Ovary (tissue), 3 donors: Measurements from ENCODE around the gene DELE1.

Experiments
- POLR2A ChIP-seq: fragments of 450-650 bp; IDR thresholded peaks from one replicate; pipeline ENCODE4 v1.6.1; 2017; ENCODE audit warnings: antibody characterized with exemption, mild to moderate bottlenecking, moderate library complexity
- TF ChIP-seq, protein P1 (sequence below), 3 donors: fragments of 450-650 bp in 2 of 3; fragments of 200-600 bp in 1 of 3; IDR thresholded peaks; one replicate each; pipeline versions ENCODE4 v1.5.1 to v1.8.0; 2016 to 2022; ENCODE audit warnings: antibody characterized with exemption in 3 of 3, mild to moderate bottlenecking in 1 of 3
- donor health status: DM: no; HTN: no; CAD: no.

- TF ChIP-seq, protein P1, sequence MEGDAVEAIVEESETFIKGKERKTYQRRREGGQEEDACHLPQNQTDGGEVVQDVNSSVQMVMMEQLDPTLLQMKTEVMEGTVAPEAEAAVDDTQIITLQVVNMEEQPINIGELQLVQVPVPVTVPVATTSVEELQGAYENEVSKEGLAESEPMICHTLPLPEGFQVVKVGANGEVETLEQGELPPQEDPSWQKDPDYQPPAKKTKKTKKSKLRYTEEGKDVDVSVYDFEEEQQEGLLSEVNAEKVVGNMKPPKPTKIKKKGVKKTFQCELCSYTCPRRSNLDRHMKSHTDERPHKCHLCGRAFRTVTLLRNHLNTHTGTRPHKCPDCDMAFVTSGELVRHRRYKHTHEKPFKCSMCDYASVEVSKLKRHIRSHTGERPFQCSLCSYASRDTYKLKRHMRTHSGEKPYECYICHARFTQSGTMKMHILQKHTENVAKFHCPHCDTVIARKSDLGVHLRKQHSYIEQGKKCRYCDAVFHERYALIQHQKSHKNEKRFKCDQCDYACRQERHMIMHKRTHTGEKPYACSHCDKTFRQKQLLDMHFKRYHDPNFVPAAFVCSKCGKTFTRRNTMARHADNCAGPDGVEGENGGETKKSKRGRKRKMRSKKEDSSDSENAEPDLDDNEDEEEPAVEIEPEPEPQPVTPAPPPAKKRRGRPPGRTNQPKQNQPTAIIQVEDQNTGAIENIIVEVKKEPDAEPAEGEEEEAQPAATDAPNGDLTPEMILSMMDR (IDR thresholded peaks at IDR 0.05), result no peak
- no peak for TF ChIP-seq POLR2A
These were observed 41.4 kb downstream of the DELE1 start for GRCh38 chr5:141965071-141965470.
